HG03039 (cell line): ENCODE results near the gene POLR3B.
"Not testable (repeated sequence)": the region's sequence is repeated elsewhere in the genome, so short reads cannot be mapped to it uniquely, and the experiment has no call there.

Experiments used
- ATAC-seq: cut with Tn5 transposase; IDR thresholded peaks from one replicate; pipeline ENCODE4 v1.9.1; 2021; ENCODE audit warnings: mild to moderate bottlenecking, moderate library complexity; ENCODE audit not compliant: unreplicated experiment

Gene POLR3B

DNA sequence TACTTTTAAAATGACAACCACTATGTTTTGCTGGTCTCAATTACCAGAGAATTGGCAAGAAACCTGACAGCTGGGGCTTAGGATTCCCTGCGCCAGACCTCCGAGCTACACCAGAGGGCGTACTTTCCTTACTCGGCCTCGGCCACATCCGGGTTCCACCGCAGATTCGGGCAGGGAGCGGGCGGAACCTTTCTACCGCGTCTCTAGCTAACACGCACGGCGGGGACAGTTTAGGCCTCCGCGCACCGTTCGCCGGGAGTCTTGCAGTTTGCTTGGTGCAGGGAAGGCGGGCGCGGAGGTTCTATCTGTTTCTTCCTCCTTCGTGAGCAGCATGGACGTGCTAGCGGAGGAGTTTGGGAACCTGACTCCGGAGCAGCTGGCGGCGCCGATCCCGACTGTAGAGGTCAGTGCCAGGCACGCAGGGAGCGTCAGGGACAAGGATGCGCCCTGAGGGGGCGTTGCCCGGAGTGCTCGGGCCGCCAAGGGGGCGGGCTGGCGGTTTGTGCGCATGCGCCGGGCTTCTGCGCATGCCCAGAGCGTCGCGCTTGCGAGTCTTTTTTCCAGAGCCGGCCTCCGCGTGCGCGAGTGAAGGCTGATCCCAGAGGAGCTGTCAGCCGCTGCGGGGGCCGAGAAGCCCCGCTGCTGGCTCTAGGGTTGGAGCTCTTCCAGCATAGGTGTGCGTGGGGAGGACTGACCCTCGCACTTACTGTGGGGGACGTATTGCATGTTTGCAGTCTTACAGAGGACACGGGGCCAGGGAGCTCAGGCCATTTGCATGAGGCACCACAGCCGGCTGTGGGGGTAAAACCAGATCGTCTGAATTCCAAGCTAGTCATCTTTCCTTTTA lies at the start of gene POLR3B:
Gene POLR3B, plus strand, starts transcription at position 200 of the 847 bp plus-strand sequence. Its CDS starts 132 bp downstream, at position 332.
- peak; percentile 81 for ATAC-seq

DNA sequence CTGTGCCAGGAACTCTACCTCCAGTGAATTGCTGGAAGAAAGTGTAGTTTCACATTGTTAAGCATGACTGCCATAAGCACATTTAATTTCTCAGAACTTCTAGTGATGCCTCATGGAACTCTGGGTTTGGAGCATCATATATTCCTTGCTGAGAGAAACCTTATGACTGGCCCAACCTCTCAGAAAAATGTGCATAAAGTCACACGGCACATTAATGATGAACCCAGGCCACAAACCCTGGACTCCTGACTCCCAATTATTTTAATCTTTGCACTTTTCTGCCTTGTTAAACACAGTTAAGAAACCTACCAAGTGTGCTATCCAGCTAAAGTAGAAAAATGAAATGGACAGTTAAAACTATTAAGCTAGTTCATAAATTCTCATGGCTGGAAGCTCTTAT lies 49.4 kb upstream of the POLR3B start:
- ATAC-seq, result no peak

DNA sequence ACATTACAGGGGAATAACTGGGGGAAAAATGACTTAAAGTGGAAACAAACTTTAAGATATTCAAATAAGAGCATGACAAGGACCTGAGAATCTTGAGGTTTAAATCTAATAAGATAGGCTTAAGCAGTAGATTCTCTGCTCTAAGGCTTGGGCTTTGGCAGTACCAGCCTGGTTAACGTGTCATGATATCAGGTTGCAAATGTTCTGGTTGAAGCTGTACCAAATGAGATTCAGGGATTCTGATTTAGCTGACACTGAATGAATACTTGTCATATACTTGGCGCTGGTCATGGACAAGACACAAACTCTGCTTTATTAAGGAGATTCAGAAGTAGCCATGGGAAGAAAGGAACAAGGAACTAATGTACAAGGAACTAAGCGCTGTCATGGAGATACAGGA lies 48.9 kb upstream of the POLR3B start:
- ATAC-seq, result no peak

DNA sequence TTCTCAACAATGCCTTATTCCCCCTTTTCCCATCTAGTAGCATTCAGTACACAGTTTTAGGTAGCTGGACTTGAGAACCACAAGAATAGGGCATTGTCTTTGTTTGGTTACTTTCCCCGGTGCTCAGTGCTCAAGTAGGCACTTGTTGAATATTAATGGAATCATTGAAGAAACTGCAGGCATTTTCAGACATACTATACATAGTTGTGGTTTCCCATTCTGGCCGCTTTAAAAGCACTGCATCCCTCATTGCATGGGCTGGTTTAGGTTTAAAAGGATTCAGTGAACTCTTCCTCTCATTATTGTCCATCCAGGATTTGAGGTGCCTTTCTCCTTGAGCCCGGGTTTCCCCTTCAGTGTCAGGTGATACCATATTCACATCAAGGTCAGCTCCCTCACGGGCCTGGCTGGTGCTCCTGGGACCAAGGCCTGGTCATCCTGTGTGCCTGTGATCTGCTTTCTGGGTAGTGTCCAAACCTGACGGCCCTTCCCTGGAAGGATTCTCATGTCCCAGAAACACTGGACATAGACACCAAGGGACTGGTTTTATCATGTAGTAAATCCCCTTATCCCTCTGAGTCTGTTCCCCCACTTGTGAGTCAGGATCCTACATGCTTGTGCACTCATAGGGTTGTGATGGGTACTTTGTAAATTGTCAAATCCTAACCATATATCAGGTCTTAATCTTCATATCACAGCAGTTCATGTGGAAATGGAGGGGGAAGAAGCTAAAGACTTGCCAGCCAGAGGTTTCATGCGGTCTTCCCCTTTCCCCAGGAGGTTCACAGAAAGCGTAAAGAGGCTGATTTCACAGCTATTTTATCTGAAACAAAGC lies 47.7 kb upstream of the POLR3B start:
- ATAC-seq, result no peak

DNA sequence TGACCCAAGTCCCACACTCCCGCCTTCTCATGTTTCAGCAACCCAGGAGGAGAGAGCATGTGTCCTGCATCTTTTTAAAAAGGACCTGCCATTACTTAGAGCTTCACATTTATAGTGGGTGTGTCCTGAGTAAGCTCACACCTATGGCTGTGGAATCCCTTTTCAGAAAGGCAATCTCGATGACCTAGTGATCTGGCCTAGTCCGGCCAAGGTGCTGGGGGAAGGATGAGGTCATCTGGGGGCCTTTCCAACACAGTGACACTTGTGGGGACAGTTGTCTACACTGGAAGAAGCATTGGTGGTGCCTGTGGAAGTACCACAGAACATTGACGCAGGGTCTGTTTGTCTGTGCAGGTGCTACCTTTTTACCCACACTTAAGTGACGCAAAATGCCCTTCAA lies 46.9 kb upstream of the POLR3B start:
- no peak for ATAC-seq

DNA sequence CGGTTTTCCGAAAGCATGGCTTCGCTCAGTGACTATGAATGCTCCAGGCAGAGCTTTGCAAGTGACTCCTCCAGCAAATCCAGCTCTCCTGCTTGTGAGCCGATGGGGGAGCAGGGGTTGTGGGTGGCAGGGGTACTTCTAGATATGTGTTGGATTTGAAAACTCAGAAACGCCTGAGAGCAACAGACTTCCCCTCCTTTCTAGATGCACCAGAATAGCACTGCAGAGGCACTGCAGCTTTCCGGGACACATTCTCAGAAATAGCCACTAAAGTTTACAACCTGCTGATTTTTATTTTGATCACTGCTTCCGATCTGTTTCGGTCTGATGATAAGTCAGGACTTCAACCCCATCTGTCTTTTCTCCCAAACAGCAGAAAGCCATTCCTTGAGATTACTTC lies 46.4 kb upstream of the POLR3B start:
- ATAC-seq, result no peak

DNA sequence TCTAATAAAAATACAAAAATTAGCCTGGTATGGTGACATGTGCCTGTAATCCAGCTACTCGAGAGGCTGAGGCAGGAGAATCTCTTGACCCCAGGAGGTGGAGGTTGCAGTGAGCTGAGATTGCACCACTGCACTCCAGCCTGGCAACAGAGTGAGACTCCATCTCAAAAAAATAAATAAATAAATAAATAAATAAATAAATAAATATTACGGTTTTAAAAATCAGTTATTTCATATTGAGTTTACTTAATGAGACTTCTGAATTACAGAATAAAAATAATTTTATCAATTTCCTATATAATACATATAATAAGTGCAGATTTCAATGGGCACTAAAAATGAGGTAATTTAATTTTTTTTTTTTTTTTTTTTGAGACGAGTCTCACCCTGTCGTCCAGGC lies 44.1 kb upstream of the POLR3B start:
- ATAC-seq, result not testable (repeated sequence)

DNA sequence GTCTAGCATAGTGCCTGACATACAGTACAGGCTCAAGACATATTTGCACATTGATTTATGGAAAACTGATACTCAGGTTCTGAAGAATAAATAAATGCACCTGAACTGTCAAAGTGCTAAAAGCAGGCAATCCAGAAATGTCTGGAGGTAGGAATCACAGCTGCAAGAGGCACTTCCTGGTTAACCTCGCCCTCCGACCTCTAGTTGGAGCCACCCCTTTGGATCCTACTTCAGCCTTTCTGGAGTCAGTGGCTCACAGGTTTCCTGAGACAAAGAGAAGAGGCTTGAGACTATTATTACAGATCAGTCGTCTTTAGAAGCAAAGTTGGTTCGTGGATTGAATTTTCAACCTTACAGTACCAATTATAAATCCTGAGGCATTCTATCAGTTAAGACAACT lies 42.0 kb upstream of the POLR3B start:
- no peak for ATAC-seq

DNA sequence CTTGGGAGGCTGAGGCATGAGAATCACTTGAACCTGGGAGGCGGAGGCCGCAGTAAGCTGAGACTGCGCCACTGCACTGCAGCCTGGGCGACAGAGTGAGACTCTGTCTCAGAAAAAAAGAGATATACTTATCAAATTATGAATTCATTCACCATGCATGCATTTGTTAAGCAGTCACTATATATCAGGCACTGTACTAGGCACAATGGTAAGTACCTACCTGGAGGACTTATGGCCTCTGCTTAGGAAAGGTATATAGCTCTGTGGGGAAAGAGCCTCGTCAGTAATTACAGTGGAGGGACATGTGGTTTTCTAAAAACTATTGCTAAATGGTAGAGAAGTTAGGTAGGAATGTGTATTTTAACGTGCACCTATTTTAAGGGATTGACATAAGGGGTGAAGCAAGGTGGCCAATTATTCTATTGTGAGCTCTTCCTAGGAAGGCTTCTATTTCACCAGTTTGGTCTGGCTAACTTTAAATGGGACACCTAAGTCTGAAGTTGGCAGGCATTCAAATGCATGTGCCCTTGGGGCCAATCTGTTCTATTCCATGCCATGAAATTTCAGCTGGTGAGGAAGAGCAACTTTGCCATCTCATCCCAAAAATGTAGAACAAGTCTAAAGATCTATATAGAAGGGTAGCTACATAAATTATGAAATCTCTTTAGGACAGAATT lies 40.0 kb upstream of the POLR3B start:
- no peak for ATAC-seq

DNA sequence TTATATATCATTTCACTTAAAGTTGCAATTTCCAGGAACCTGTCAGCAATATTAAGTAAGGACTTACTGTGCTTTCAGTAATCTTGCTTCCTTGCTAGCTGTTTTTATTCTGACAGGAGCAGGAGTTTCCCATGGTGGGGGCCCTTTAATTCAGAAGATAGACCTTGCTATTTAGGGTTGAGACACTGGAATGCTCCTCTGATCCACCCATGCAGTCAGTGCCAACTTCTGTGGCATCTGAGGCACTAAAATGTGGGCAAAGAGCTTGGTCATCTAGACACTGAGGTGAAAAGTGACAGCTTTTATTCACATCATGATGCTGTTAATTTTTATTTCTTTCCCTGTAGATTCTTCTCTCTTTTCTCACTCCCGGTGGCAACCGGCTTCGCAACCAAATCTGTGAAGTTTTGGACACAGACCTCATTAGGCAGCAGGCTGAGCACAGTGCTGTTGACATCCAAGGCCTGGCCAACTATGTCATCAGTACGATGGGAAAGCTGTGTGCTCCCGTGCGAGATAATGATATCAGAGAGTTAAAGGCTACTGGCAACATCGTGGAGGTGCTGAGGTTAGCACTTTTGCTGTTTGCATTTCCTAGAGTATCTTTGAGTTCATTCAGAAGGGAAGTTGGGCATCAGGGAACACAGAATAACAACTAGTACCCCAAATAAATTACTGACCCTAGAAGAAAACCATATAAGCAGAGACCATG lies 36.3 kb upstream of the POLR3B start:
- ATAC-seq, result no peak

DNA sequence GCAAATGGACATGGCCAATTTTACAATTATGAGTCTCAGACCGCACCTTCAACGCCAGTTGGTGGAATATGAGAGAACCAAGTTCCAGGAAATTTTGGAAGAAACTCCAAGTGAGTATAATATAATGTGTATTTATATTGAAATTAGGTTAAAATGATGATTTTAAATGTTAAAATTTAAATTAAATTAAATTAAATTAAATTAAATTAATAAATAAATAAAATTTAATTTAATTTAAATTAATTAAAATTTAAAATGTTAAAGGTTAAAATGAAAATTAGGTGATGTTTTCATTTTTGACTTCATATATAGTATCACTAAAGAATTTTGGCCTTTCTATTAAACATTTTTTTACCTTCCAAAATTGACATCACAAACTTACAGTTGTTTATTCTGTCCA lies 34.0 kb upstream of the POLR3B start:
- ATAC-seq, result no peak

DNA sequence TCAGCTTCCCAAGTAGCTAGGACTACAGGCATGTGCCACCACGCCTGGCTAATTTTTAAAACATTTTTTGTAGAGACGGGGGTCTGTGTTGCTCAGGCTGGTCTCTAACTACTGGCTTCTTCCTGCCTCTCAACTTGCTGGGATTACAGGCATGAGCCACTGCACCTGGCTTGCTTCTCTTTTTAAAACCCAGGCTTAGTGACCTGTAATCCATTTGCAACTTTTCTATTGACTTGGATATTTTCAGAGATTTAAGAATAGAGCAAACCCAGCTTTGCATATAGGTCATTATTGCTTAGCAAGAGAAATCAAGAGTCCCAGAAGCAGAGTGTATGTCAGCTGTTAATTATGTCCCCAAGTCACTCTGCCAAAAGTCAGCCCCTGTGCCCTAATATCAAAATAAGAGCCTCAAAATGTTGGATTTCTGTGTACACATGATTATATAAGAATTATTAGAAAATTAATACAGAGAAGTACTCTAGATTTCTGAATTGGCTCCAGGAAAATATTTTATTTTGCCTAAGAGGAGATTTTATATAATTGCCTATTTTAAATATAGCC lies 30.2 kb upstream of the POLR3B start:
- no peak for ATAC-seq

DNA sequence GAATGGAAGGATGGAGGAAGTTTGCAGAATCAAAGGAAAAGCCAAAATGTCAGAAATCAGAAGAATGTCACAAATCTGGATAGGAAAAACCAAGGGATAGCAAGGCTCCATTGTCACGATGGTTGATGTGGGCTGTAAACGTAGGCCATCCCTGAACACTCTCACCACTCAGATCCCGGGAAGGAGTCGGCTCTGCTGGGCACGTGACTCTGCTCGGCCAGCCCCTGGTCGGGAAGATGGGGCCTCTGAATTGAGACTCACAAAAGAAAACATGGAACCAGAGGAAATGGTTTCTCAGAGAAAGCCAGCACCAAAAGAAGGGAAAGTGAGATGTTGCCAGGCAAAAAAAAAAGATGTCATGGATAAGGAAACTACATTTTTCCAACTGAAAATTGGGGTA lies 28.8 kb upstream of the POLR3B start:
- no peak for ATAC-seq

DNA sequence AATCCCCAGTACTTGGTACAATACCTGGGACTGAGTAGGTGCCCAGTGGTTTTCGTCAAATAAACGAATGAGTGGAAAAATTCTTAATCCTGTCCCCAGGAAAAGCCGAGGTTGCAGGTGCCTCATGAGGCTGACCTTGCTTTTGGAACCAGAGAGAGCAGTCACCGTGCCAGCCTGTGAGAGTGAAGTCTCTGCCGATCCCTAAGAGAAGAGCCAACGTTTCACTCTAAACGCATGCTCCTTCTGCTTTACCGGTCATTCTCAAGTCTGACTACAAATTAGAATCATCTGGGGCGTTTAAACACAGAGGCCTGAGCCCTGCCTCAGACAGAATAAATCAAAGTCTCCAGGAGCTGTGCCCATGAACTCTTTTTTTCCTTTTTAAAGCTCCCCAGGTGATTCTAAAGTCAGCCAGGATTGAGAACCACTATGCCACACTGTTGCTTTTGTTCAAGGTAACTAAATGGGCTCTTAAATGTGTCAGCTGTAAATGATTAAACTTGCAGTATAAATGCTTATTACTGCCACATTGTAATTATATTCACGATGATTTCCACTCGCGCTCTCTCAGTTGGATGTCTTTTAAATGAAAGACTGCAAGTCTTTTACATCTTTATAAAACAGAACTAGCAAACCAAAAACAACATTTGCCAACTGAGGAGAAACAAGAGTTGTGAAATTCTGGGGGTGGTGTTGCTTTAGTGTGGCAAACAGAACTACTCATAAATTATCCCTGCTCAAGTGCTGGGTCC lies 28.1 kb upstream of the POLR3B start:
- ATAC-seq, result no peak

DNA sequence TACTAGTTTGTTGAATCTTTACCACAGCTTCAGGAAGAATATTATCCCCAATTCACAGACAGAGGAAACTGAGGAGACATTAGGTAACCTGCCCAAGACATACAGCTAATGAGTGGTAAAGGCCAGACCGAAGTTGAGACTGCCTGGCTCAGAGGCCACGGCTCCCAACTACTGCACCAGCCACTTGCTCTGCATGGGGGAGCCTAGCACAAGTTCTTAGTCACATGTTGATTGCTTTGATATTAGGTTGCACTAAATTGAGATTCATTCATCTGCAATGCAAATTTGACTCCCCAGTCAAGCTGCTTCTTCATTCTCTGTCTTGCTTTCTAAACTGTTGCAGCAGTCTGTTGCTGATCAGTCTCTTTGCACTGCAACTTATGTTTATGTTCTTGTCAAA lies 25.9 kb upstream of the POLR3B start:
- ATAC-seq, result no peak

DNA sequence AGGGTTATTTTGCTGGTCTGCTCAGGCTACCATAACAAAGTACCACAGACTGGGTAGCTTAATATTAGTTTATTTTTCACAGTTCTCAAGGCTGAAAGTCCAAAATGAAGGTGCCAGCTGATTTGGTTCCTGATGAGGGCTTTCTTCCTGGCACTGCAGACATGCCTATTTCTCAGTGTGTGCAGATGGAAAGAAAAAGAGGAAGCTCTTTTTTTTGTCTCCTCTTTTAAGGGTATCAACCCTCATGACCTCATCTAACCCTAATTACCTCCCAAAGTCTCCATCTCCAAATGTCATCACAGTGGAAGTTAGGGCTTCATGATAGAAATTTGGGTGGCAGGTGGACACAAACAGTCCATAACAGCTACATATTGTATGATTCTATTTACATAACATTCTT lies 25.0 kb upstream of the POLR3B start:
- no peak for ATAC-seq

DNA sequence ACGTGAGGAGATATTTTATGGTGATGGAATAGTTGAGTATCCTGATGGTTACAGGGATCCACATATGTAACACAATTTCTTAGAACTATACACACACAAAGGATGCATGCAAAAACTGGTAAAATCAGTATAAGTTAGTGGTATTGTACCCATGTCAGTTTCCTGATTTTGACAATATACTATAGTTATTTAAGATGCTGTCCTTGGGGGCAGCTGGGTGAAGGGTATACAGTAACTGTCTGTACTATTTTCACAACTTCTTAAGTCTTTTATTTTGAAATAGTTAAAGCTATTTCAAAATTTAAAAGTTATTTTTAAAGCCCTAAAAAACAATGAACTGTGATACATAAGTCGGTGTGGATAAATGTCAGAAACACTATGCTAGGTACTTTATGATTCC lies 24.5 kb upstream of the POLR3B start:
- no peak for ATAC-seq

DNA sequence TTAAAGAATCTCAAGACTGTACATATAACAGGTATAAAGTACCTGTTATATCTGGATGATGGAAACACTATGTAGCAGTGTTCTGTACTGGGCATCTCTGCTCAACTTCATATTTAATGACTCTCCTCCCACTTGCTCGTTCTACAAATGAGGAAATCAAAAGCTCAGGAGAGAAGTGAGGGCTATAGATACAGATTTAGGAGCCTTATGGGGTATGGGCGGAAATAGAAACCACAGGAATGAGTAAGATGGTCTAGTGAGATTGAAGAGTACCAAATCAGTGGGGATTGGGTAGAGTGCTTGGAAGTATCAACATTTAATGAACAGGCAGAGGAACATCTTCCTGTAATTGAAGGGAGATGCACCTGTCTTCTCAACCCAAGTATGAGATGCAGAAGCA lies 23.8 kb upstream of the POLR3B start:
- ATAC-seq, result no peak

DNA sequence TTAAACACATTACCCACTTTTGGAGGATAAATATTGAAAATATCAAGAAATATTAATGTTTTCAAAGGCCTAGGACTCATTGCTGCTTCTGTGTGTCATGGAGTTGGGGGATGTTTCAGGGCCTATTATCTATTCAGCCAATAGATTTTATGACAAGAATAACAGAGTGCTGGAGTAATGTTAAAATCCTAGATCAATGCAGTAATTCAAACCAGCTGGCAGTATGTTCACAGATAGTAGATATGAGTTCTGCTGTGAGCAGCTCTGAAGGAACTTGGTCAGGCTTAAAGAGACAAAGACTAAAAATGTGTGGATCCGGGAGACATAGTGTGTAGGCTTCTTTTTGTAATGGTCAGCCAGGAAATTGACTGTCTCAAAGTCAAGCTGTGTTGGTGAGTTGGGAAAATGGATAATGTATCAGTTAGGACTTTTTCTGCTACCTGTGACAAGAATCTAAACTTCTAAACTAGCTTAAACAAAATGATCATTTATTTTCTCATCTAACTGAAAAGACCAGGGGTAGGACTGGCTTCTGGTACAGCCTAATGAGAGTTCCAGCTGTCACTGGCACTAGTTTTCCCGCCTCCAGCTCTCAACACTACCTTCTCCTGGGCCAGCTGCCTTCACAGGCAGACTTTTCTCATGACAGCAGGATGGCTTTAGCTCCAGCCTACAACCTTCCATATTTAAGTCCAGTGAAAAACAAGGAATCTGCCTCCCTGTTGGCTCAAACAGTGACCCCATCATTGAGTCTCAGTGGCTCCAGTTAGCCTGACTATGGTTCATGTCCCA lies 16.3 kb upstream of the POLR3B start:
- no peak for ATAC-seq
